UCSD-AML1 (cell line): Measurements from ENCODE around the gene BTG3.

Experiments used
- DNase-seq: peaks from one replicate; lab custom pipeline; 2025; ENCODE audit not compliant: unreplicated experiment; lab: John Stamatoyannopoulos, UW

BTG3 gene

DNA sequence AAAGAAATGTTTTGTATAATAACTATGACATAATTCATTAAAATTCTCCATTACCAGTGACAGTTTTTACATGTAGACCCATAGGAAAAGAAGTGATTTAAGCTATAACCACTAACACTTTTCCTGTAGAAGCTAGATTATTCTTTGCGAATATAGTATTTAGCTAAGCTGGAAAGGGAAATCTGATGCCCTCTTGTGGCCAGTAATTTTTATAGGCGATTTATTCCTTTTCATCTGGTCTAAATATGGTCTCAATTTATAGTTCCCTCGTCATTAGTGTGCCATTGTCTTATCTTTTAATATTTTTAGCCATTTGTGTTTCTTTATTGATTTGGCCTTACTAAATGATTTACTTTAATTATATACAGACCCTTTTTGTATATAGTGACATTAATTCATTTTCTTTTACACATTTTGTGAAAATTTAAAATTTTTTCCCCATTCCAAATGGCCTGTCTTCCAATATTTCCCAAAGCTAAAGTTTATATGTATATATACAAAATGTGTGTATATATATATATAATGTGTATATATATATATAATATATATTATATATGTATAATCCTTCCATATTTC lies 26.7 kb downstream of the BTG3 start:
- DNase-seq = no peak

DNA sequence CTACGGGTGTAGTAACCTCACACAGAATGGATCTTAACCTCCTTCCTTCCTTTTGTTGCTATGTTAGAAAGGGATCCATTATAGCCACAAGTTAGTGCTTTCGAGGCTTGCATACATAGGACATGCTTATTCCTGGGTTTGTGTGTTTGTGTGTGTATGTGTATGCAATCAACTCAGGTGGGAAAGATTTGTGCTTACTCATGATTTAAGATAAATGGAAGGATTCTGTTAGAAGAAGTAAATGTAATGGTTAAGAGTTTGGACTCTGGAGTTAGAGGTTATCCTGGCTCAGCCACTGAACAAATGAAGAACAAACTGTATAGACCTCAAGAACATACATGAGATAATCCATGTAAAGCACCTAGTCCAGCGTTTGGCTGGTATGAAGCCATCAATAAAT lies 28.8 kb downstream of the BTG3 start:
- no peak for DNase-seq

DNA sequence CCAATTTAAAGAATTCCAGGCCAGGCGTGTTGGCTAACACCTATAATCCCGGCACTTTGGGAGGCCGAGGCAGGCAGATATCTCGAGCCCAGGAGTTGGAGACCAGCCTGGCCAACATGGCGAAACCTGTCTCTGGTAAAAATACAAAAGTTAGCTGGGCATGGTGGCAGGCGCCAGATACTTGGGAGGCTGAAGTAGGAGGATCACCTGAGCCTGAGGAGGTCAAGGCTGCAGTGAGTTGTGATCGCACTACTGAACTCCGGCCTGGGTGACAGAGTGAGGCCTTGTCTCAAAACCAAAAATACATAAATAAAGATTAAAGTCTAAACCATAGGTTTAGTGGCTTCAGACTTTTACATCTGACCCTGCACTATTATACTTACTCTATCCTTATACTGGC lies 32.4 kb downstream of the BTG3 start:
- no peak for DNase-seq

DNA sequence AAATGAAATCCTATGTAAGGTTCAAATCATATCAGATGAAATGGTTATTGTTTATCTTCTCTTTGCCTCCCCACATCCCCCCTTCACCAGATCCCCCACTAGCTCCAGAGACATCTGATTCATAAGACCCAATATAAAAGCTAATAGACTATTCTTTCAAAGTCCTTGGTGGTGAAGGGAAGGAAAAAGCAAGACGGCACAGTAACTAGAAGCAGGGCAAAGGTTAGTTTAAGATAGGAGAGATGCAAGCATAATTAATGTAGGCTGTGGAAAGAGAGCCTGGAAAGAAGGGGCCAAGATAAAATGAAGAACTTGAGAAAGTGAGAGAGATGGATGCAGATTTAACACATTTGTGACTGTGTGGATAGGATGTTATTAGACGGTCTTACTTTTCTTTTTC lies 33.8 kb downstream of the BTG3 start:
- no peak for DNase-seq

DNA sequence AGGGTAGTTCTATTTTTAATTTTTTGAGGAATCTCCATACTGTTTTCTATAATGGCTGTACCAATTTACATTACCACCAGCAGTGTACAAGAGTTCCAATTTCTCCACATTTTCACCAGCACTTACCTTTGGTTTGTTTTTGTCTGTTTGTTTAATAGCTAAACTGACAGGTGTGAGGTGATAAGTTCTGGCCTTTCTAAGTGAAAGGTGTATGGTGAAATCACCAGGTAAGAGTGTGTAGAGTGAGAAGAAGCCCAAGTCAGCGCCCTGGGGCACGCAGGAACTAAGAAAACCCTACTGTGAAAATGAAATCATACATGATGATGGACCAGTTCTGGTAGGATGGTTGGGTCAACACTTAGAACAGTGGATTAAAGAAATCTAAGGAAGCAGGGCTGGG lies 34.5 kb downstream of the BTG3 start:
- no peak for DNase-seq

DNA sequence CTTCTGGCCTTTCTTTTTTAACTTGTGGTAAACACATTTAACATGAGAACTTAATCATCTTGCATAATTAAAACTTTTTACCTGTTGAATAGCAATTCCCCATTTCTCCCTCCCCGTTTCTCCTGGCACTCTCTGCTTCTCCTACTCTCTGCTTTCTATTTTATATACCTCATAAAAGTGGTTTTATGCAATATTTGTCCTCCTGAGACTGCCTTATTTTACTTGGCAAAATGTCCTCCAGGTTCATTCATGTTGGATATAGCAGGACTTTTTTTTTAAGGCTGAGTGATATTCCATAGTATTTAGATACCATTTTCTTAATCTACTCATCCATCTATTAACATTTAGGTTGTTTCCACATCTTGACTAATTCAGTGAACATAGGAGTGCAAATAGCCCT lies 35.0 kb downstream of the BTG3 start:
- no peak for DNase-seq

DNA sequence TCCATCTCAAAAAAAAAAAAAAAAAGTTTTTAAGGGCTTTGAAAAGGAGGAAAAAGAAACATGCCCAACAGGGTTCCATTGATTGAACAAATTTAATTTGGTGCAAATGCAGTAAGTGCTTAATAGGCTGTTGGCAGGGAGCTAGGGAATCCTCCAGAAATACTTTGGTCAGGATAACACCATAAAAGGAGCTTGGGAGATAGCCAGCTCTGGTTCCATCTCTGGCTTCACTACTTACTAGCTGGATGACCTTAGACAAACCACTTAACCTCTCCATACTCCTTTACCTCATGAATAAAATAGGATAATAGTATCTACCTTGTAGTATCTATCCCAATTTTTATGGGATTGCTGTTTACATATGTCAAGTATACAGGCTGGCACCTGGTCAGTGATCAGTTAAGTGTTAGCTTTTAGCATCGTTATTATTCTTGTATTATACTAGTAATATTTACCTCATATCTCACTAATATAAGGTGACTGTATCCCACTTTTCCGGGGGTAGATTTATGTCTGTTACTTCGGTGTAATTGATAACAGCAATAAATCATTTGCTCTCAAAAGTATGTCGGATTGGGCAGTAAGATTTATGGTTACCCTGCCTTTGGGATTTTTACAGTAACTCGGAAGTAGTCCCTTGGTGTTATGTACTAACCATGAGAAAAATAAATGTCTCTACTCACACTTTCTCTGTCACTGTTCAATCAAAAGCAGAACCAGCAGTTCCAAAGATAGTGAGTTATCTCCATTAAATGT lies 36.4 kb downstream of the BTG3 start:
- DNase-seq = no peak

DNA sequence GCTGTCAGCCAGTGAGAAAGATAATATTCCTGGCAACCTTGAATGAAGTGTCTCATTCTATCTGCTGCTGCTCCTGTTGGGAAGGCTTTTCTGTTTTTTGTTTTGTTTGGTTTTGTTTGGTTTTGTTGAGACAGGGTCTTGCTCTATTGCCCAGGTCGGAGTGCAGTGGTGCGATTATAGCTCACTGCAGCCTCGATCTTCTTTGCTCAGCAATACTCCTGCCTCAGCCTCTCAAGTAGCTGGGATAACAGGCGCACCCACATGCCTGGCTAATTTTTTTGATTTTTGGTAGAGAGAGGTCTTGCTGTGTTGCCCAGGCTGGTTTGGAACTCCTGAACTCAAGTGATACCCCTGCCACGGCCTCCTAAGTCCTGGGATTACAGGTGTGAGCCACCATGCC lies 37.6 kb downstream of the BTG3 start:
- DNase-seq = no peak

DNA sequence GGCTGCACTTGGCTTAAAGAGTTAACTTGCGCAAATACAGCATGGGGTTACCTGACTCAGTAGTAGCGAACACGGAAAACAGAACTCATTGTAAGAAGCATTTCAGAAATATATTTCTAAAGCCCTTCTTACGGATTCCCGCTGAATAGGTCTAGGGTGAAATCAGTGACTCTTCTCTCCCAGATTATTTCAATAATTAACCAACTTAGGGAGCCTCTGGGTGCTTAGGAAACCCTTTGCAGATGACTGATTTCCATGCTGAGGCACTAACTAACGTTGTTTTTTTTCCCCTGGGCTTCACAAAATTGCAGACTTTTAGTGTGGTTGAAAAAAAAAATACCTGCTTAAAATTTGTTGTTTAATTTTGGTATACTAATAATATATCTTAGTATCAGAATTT lies 40.3 kb downstream of the BTG3 start:
- DNase-seq = no peak

DNA sequence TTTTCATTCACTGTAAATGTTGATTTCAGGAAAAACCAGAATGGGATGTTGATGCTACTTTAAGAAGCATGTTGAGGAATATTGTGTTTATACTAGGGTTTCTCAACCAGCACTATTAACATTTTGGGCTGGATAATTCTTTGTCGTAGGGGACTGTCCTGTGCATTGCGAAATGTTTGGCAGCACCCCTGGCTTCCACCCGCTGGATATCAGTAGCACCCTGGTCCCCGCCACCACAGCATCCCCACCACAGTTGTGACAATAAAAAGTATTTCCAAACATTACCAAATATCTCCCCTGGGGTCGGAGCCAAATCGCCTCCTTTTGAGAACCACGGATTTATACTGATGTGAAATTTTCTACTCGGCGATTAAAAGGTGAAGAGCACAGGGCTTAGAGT lies 41.9 kb downstream of the BTG3 start:
- no peak for DNase-seq

DNA sequence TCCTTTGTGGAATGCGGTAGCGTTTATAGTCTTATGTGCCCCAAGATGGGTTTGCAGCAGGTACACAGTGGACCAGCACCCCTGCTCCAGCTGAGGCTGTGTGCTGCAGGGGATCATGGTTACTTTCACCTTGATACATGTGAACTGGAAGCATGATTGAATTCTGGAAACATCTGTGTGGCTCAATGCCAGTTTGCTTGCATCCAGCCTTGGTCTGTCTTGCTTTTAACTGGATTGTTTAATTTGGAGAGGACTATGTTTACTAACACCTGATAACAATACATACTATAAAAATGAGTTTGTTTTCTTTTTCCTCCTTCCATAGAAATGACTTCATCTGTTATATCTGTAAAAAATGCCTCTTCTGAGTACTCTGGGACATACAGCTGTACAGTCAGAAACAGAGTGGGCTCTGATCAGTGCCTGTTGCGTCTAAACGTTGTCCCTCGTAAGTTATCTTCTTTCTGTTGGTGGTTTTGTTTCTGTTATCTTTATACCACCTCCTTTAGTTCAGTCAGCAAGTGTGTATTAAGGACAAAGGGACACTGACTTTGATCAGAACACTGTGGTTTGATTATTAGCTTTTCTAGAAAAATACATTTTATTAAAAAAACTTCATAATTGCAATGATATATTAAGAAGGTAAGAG lies 52.2 kb downstream of the BTG3 start:
- DNase-seq = no peak

DNA sequence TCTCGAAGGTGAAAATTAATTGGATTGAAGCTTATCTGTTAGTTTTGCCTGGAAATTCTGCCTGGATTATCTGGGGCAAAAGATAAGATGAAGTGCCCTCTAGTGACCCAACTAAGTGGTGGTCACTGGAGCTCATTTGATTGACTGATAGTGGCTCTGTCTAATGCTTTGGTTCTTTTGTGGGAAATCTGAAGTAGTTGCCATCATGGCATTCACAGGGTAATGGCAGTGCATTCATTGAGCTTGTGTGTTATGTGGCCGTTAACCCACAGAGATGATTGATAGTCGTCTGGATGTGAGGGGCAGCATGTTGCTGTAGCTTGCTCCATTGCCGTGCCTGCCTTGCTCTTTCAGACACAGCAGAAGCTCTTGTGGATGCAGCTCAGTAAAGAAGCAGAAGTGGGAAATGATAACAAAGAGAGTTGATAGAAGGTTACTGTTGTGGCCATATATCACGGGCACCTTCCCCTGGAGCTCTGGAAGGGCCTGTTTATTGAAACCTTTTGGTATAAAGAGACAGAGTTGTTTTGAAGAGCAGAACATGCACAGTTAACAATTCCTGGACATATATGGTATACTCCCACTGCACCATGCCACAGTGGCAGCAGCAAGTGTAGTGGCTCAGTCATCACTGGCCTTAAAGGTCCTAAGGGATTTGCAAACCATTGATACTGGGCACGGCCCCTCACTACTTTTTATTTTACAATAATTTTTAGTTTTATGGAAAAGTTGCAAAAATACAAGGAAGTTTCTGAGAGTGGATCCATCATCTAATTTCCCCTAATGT lies 57.8 kb downstream of the BTG3 start:
- no peak for DNase-seq

DNA sequence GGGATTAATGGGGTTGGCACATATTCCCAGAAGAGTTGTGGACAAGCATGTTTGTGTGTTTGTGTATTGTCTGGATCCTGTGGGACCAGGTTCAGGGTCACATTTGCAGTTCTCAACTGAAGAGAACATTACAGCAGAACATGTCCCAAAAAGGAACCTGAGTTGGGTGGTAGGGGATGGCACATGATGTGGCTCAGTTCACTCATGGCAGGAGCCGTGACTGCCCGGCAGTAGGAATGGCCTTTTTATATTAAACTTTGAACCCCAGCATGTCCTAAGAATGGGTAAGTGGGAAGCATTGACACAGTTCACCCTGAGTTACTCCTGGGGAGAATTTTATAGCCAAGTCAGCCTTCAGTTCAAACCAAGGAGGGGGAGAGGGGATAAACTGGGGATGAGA lies 58.6 kb downstream of the BTG3 start:
- no peak for DNase-seq

DNA sequence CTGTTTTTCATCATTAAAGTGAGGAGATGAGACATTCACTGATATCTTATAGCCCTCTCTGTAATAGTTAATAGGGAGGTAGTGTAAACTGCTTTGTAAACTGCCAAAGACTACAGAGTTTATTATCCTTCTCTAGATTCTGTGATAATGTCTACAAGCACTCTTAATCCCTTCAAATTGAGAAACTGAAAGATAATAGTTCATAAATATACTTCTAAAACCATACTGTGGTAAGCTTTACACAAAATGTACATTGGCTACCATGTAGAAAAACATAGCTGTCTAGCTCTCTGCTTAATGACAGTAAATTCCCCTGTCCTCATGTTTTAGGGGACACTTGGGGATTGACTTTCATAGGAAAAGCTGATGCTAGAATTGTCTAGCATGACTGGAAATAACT lies 60.3 kb downstream of the BTG3 start:
- DNase-seq = no peak

DNA sequence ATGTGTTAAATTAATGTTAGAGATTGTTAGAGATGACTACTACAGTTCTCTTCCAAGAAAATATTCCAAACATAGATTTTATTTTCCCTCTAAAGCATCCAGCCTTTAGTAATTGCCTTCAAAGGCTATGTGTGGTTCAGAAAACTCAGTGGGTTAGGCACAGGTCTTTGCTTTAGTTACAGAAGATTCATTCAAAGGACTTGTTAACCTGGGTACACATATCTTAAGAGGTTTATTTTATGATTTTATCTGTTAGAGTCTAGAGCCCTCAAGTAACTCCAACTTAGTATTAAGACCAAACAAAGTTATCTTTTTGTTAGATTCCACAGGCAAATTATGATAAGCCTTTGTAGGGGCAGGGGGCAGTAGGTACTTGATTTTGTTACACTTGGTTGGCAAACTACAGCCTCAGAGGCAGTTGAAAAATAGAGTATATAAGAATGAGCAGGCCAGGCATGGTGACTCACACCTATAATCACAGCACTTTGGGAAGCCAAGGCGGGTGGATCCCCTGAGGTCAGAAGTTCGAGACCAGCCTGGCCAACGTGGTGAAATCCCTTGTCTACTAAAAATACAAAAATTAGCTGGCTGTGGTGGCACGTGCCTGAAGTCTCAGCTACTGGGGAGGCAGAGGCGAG lies 61.9 kb downstream of the BTG3 start:
- DNase-seq = no peak

DNA sequence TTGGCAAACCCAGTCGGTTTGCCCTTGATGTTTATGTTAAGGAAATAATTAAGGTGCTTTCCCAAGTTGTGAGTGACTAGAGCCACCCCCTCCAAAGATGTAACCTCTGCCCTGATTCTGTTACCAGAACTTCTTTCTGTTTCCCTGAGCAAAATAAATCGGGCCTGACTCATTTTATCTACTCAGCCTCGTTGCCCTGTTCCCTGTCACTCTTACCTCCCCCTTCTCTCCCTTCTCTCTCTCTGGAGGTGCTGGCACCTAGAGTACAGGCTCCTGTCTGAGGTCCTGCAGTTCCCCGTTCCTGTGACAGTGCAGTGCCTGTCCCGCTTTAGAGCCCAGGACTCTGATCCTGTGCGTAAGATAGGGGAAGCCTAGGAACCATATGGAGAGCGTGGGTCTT lies 64.4 kb downstream of the BTG3 start:
- no peak for DNase-seq

DNA sequence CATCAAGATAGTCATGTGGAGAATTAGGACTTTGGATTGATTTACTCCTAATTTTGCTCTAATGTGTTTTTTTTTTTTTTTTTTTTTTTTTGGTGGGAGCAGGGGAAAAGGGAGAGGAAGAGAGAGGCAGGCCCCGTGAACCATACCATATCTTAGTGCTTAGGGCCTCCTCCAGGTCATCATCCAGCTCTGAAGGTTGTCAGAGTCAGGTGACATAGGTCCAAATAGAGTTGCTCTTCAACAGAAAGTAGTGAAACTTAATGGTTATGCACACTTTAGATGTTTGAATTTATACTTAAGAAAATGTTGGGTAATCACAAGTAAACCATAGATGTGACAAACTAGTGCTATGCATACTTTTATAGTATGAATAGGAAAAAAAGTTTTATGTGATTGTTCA lies 67.7 kb downstream of the BTG3 start:
- no peak for DNase-seq
